H1 (cell line): Measurements from ENCODE around the gene FAM174B. TPM values are rescaled to one million over a fixed set of nuclear protein-coding genes. Genes with fewer than 3 reads are reported as not detected.

Source experiments
- CTCF ChIA-PET: fragments of 300-600 bp; sonication (Branson Sonifier 250); formaldehyde crosslinking; loops from one replicate; lab custom pipeline; 2021; ENCODE audit not compliant: partially characterized antibody; lab: Charles Lee
- POLR2A ChIA-PET: fragments of 300-600 bp; sonication (Branson Sonifier 250); formaldehyde crosslinking; loops from one replicate; lab custom pipeline; 2021; ENCODE audit warnings: inconsistent platforms; ENCODE audit not compliant: partially characterized antibody; lab: Charles Lee
- DNase-seq, 2 experiments: peaks; one replicate each; pipeline versions ENCODE4 v3.0.0 to v3.0.0-alpha.2; 2010 to 2022; ENCODE audit warnings: low spot score in 2 of 2, low read depth in 1 of 2, mixed read lengths in 1 of 2
- FAIRE-seq: peaks from 2 replicates; lab custom pipeline; 2011; peaks lifted over from hg19 to GRCh38; lab: Jason Lieb, UNC
- H2AFZ ChIP-seq: 2 replicates; pipeline ENCODE4 v1.8.1; 2012; ENCODE audit warnings: low read length, inconsistent platforms
- H2AK5ac ChIP-seq: 2 replicates; pipeline ENCODE4 v1.6.1; 2013; ENCODE audit warnings: low read depth, low read length
- H2BK120ac ChIP-seq: replicated peaks from 2 replicates; pipeline ENCODE3; 2013; ENCODE audit warnings: low read depth, low read length, inconsistent platforms
- H2BK12ac ChIP-seq: 2 replicates; pipeline ENCODE4 v1.6.1; 2013; ENCODE audit warnings: low read depth, low read length
- H2BK15ac ChIP-seq: 2 replicates; pipeline ENCODE4 v1.6.1; 2013; ENCODE audit warnings: low read length
- H2BK20ac ChIP-seq: 2 replicates; pipeline ENCODE4 v1.6.1; 2013; ENCODE audit warnings: low read length
- H2BK5ac ChIP-seq: 2 replicates; pipeline ENCODE4 v1.6.1; 2013; ENCODE audit warnings: low read depth, low read length
- H3K14ac ChIP-seq: 2 replicates; pipeline ENCODE4 v1.6.1; 2013; ENCODE audit warnings: inconsistent platforms; ENCODE audit not compliant: insufficient read length
- H3K18ac ChIP-seq: 2 replicates; pipeline ENCODE4 v1.6.1; 2013; ENCODE audit warnings: low read length; ENCODE audit errors: extremely low read depth
- H3K23ac ChIP-seq: 2 replicates; pipeline ENCODE4 v1.6.1; 2013; ENCODE audit warnings: inconsistent platforms; ENCODE audit not compliant: insufficient read length
- H3K23me2 ChIP-seq: 2 replicates; pipeline ENCODE4 v1.6.1; 2013; ENCODE audit warnings: low read depth, low read length
- H3K27ac ChIP-seq: 2 replicates; pipeline ENCODE4 v1.6.1; 2011; ENCODE audit warnings: low read depth, low read length, inconsistent platforms
- H3K27me3 ChIP-seq, 4 experiments: replicated peaks in 1 of 4; 1 replicate in 1 of 4; 2 replicates in 3 of 4; pipeline versions ENCODE4 v1.6.1 to v1.8.1; 2011 to 2013; ENCODE audit warnings: low read length in 3 of 4, mild to moderate bottlenecking in 3 of 4, inconsistent platforms in 2 of 4, mixed read lengths in 2 of 4, moderate library complexity in 1 of 4; ENCODE audit not compliant: control insufficient read depth in 3 of 4, insufficient read depth in 3 of 4; ENCODE audit errors: extremely low read depth in 1 of 4
- H3K36me3 ChIP-seq, 4 experiments: 2 replicates each; pipeline versions ENCODE4 v1.6.1 to v1.8.1; 2011 to 2013; ENCODE audit warnings: mild to moderate bottlenecking in 4 of 4, low read length in 3 of 4, moderate library complexity in 2 of 4, control low read depth in 1 of 4, inconsistent platforms in 1 of 4; ENCODE audit not compliant: insufficient read depth in 4 of 4, control insufficient read depth in 2 of 4
- H3K4ac ChIP-seq: replicated peaks from 2 replicates; pipeline ENCODE3; 2013; ENCODE audit warnings: low read length, low read depth, mixed read lengths, inconsistent platforms; ENCODE audit not compliant: insufficient read length
- H3K4me1 ChIP-seq, 4 experiments: replicated peaks in 1 of 4; 1 replicate in 1 of 4; 2 replicates in 3 of 4; pipeline versions ENCODE4 v1.6.1 to v1.8.1; 2011 to 2013; ENCODE audit warnings: low read length in 3 of 4, inconsistent platforms in 2 of 4, mixed read lengths in 1 of 4; ENCODE audit not compliant: insufficient read depth in 4 of 4, control insufficient read depth in 3 of 4
- H3K4me2 ChIP-seq, 2 experiments: 2 replicates each; pipeline versions ENCODE4 v1.6.1 to v1.8.1; 2011 to 2013; ENCODE audit warnings: low read depth in 2 of 2, low read length in 2 of 2, control low read depth in 1 of 2, inconsistent platforms in 1 of 2, mild to moderate bottlenecking in 1 of 2; ENCODE audit not compliant: insufficient read depth in 1 of 2
- H3K4me3 ChIP-seq, 4 experiments: fragments of 200-600, 300-600 bp in 1 of 4; sonication (generic), shearing (Covaris generic), sonication (Bioruptor Twin) in 1 of 4; 2 replicates each; pipeline versions ENCODE4 v1.5.1 to v1.8.1; 2011 to 2016; ENCODE audit warnings: low read length in 4 of 4, low read depth in 3 of 4, control low read depth in 2 of 4, inconsistent platforms in 2 of 4, mild to moderate bottlenecking in 2 of 4, mixed read lengths in 1 of 4, moderate library complexity in 1 of 4; ENCODE audit not compliant: insufficient read depth in 2 of 4; ENCODE audit errors: extremely low read depth in 1 of 4
- H3K56ac ChIP-seq: replicated peaks from 2 replicates; pipeline ENCODE3; 2013; ENCODE audit warnings: low read depth, mild to moderate bottlenecking, mixed read lengths, low read length, inconsistent platforms; ENCODE audit not compliant: insufficient read length
- H3K79me1 ChIP-seq: 2 replicates; pipeline ENCODE4 v1.6.1; 2013; ENCODE audit warnings: low read depth, low read length, control low read depth
- H3K79me2 ChIP-seq, 2 experiments: 2 replicates each; pipeline versions ENCODE4 v1.6.1 to v1.8.1; 2012 to 2013; ENCODE audit warnings: low read length in 2 of 2, mild to moderate bottlenecking in 2 of 2, inconsistent platforms in 1 of 2; ENCODE audit not compliant: insufficient read depth in 2 of 2, control insufficient read depth in 1 of 2
- H3K9ac ChIP-seq, 4 experiments: replicated peaks in 1 of 4; 1 replicate in 1 of 4; 2 replicates in 3 of 4; pipeline versions ENCODE4 v1.6.1 to v1.8.1; 2011 to 2013; ENCODE audit warnings: low read depth in 3 of 4, low read length in 3 of 4, control low read depth in 2 of 4, mild to moderate bottlenecking in 2 of 4, moderate library complexity in 2 of 4, inconsistent platforms in 1 of 4; ENCODE audit errors: extremely low read depth in 1 of 4
- H3K9me3 ChIP-seq, 2 experiments: 2 replicates each; pipeline versions ENCODE4 v1.6.1 to v1.8.1; 2012 to 2013; ENCODE audit warnings: mild to moderate bottlenecking in 2 of 2, moderate library complexity in 2 of 2, control low read depth in 1 of 2, inconsistent platforms in 1 of 2, low read depth in 1 of 2, low read length in 1 of 2, mixed read lengths in 1 of 2; ENCODE audit not compliant: insufficient read depth in 2 of 2
- H4K20me1 ChIP-seq, 2 experiments: replicated peaks in 1 of 2; 2 replicates each; pipeline versions ENCODE3 to v1.8.1; 2011 to 2013; ENCODE audit warnings: inconsistent platforms in 2 of 2, low read length in 2 of 2, mild to moderate bottlenecking in 1 of 2; ENCODE audit not compliant: insufficient read depth in 2 of 2, control insufficient read depth in 1 of 2
- H4K5ac ChIP-seq: 2 replicates; pipeline ENCODE4 v1.6.1; 2013; ENCODE audit warnings: low read length, low read depth, mixed read lengths, inconsistent platforms; ENCODE audit not compliant: insufficient read length
- H4K8ac ChIP-seq: 2 replicates; pipeline ENCODE4 v1.8.0; 2013; ENCODE audit warnings: mild to moderate bottlenecking, moderate library complexity, low read length, inconsistent platforms; ENCODE audit not compliant: insufficient read depth; ENCODE audit errors: extremely low read depth
- H4K91ac ChIP-seq: replicated peaks from 2 replicates; pipeline ENCODE3; 2013; ENCODE audit warnings: low read length, mixed read lengths, inconsistent platforms; ENCODE audit not compliant: insufficient read length
- WGBS, 2 experiments: shearing (Covaris generic) in 1 of 2; methylation state at CpG; one replicate each; pipeline versions ENCODE4 v1.1.6 to v1.1.7; 2013 to 2015; ENCODE audit warnings: low lambda C conversion rate in 2 of 2, mixed read lengths in 2 of 2, inconsistent platforms in 1 of 2, low coverage in 1 of 2, missing lambda C conversion rate in 1 of 2; ENCODE audit not compliant: insufficient replicate concordance in 2 of 2, insufficient coverage in 1 of 2, insufficient read length in 1 of 2; ENCODE audit errors: extremely low coverage in 1 of 2, missing lambda C conversion rate in 1 of 2; 5-methylcytosine and 5-hydroxymethylcytosine counted together
- polyA plus RNA-seq, 7 experiments: library from polyadenylated mRNA; depleted of rRNA in 3 of 7; stranded (reverse) in 5 of 7; unstranded in 2 of 7; fragments of >200 nt in 5 of 7; fragments of 200-250 nt in 2 of 7; gene quantifications; 1 replicate in 5 of 7; 2 replicates in 1 of 7; 4 replicates in 1 of 7; pipeline versions ENCODE4 v1.2.1 to v1.2.3, GENCODE V29; 2011 to 2013; ENCODE audit warnings: missing spikeins in 2 of 7, mixed read lengths in 2 of 7
- total RNA-seq: library from RNA; stranded (reverse); fragmentation: NEBNext Ultra II Directional; extraction: Animal tissue kit (Norgen Biotek cat#: 25700); gene quantifications from 2 replicates; pipeline ENCODE4 v1.2.1, GENCODE V29; 2021

FAM174B gene
- total and polyA plus RNA-seq, 2 of the 8 experiments (the other 6 are each of a cell fraction or from before 2014, with no cell fraction given) = 9.3 to 35.2 TPM

DNA sequence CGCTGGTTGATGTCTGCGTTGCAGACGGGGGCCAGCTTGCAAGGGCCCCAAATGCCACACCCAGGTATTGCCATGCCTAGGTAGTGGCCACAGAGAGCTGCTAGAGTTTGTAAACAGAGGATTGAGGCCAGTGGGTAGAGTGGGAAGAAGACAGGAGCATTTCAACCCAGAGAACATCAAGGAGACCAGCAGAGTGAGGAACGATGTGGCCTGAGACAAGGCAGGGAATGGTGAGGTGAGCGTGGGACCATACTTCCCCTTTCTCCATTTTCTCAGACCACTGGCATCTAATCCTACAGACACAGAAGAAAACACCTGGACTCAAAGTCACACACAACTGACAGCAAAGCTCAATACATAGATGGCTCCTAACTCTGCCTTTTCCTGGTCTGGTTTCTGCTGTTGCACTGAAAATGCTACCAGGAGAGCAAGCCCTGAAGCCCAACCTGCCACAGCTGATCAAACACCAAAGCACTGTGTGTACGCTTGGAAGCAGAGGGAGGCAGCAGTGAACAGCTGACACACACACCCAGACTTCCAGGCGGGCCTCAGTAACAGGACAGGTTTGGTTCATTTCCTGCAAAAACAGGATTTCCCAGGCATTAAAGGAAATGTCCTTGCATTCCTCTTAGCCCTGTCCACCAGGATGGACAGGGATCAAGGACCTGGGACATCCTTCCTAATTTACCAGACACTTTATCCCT lies 1.6 kb downstream of the FAM174B start:
- FAIRE-seq (no peak), DNase-seq (peak in 1 of 2 experiments; percentile 45)
- Histone ChIP-seq H4K91ac (peak overlapping the region; percentile 15), H3K4me3 (no peak overlapping the region; a peak in 1 of 8 replicates), H3K79me2 (peaks cover 0 to 33% of the 10 kb centered on the region in 2 experiments; a peak in 3 of 4 replicates), H3K14ac (no peak overlapping the region), H4K8ac (peak overlapping the region; percentile 46; the same call in 1 of the 2 replicates), H2AK5ac (no peak overlapping the region; the same call in 1 of the 2 replicates), H3K18ac (peak overlapping the region; percentile 33; the same call in 1 of the 2 replicates), H3K4me1 (peaks cover 0 to 13% (median 2%) of the 10 kb centered on the region in 4 experiments; a peak in 4 of 7 replicates), H2BK120ac (peak overlapping the region; percentile 19), H3K27me3 (peaks cover 0 to 14% (median 11%) of the 10 kb centered on the region in 4 experiments; a peak in 4 of 7 replicates), H3K56ac (no peak overlapping the region), H4K20me1 (no peaks in the 10 kb centered on the region), H3K4me2 (peak overlapping the region in 1 of 2 experiments; percentile 57; a peak in 2 of 4 replicates), H3K27ac (no peak overlapping the region), H2BK12ac (peak overlapping the region; percentile 32; the same call in 1 of the 2 replicates), H3K23me2 (peaks cover 3% of the 10 kb centered on the region; the same call in 1 of the 2 replicates), H3K23ac (no peak overlapping the region), H3K36me3 (peaks cover 0 to 2% (median under 1%) of the 10 kb centered on the region in 4 experiments; a peak in 2 of 8 replicates), H4K5ac (no peak overlapping the region), H3K9me3 (peaks cover 0 to 5% of the 10 kb centered on the region in 2 experiments; a peak in 1 of 4 replicates), H2AFZ (no peak overlapping the region), H3K4ac (no peak overlapping the region), H2BK20ac (no peak overlapping the region), H2BK5ac (peak overlapping the region; percentile 6; the same call in 1 of the 2 replicates), H3K79me1 (no peaks in the 10 kb centered on the region), H3K9ac (no peak overlapping the region), H2BK15ac (no peak overlapping the region)
- 87% methylated on average over 7 of the region's 7 CpGs; no CpG with 5 or more reads in 1 of the 2 experiments for WGBS, 2 experiments
- CTCF ChIA-PET = interaction anchor here (0.6 to 2.9 kb wide), 11 partner anchors 9 to 261 kb away, joined by 3 to 7 read pairs (median 4); no protein-coding TSS in a partner anchor
- POLR2A ChIA-PET = interaction anchor here (1.1 kb wide), 1 partner anchor 13 kb away, joined by 3 read pairs; no protein-coding TSS in a partner anchor
